GM18519 (cell line): ENCODE measurements around the gene INPP5B.
"Not testable (repeated sequence)": the region's sequence is repeated elsewhere in the genome, so short reads cannot be mapped to it uniquely, and the experiment has no call there.

ENCODE experiments used
- ATAC-seq: cut with Tn5 transposase; IDR thresholded peaks from one replicate; pipeline ENCODE4 v1.9.1; 2021; ENCODE audit warnings: mild to moderate bottlenecking, moderate library complexity; ENCODE audit not compliant: unreplicated experiment, low FRiP score

INPP5B gene

DNA sequence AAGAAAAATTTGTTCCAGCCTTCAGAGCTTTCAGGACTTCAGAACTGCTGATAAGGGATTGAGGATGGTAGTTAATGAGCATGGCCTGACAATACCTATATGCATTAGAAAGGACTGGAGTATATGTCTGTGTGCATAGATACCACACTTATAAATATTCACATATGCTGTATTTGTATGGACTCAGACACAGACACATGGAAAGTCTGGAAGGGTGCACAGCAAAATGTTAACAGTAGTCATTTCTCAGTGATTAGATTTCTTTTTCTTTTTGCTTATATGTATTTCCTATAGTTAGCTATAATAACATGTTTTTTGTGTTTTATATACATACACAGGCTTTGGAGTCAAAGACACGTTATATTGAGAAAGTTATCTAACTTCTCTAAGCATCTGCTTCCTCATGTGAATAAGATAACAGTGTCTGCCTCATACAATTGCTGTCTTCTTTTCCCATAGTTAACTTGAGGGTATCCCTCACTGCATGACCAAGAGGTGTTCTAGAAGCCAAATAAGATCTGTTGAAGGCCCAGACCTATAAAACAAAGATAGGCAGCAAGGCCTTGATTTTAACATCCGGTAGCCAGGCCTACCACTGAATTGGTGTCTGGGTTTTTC, 31.3 kb downstream of the INPP5B start:
- no peak for ATAC-seq

- no peak for ATAC-seq
Observed at GRCh38 chr1:37914719-37915475, 32.0 kb downstream of the INPP5B start.

- ATAC-seq = not testable (repeated sequence)
Observed at GRCh38 chr1:37911478-37911877, 35.4 kb downstream of the INPP5B start.

DNA sequence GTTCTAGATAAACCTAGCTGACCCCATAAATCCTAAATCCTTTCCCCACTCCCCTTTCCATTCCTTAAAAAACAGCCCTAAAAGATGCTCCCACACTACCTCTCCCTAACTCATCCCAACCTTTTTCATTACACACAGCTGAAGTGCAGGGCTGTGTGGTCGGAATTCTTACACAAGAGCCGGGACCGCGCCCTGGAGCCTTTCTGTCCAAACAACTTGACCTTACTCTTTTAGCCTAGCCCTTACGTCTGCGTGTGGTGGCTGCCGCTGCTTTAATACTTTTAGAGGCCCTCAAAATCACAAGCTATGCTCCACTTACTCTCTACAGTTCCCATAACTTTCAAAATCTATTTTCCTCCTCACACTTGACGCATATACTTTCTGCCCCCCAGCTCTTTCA, 36.0 kb downstream of the INPP5B start:
- ATAC-seq = not testable (repeated sequence)

DNA sequence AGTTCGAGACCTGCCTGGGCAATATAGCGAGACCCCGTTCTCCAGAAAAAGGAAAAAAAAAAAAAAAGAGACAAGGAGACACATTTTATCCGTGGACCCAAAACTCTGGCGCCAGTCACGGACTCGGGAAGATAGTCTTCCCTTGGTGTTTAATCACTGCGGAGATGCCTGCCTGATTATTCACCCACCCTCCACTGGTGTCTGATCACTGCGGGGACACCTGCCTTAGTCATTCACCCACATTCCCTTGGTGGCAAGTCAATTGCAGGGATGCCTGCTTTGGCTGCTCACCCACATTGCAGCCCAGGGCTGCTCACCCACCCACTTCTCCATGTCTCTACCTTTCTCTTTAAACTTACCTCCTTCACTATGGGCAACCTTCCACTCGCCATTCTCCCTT, 38.3 kb downstream of the INPP5B start:
- not testable (repeated sequence) for ATAC-seq

GRCh38 chr1:37907416-37908125, 39.3 kb downstream of the INPP5B start:
- ATAC-seq = not testable (repeated sequence)

GRCh38 chr1:37906591-37906990, 40.3 kb downstream of the INPP5B start:
- not testable (repeated sequence) for ATAC-seq

DNA sequence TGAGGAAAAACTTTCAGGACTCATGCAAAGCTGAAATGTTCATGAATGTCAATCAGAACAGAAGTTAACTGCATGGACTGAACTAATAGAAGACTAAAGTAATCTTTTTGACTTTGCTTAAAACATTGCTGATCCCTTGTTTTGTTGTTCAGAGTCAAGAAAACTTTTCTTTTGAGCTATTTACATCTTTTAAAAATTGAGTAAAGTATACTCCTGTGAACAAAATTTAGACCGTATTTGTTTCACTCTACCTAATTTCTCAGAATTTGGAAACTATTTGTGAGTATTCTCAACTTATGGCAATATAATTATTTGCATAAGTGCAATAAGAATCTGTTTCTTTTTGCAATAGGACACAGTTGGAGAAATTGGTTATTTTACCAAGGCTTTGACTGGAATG, 41.1 kb downstream of the INPP5B start:
- ATAC-seq = no peak

DNA sequence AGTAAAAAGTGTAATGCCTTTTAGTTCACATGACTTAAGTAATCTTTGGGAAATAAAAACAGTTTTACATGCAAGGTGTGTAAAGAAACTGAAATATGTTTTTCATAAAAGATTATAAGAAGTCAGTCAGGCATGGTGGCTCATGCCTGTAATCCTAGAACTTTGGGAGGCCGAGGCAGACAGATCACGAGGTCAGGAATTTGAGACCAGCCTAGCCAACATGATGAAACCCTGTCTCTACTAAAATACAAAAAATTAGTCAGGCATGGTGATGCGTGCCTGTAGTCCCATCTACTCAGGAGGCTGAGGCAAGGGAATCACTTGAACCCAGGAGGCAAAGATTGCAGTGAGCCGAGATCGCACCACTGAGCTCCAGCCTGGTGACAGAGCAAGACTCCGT, 42.9 kb downstream of the INPP5B start:
- ATAC-seq = not testable (repeated sequence)

DNA sequence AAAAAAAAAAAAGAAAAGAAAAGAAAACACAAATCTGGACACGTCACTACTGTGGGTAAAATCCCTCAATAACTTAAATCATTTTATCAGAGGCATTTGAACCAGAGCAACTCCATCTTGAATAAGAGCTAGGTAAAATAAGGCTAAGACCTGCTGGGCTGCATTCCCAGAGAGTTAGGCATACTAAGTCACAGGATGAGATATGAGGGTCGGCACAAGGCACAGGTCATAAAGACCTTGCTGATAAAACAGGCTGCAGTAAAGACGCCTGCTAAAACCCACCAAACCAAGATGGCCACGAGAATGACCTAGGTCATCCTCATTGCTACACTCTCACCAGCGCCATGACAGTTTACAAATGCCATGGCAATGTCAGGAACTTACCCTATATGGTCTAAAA, 43.9 kb downstream of the INPP5B start:
- ATAC-seq = no peak

DNA sequence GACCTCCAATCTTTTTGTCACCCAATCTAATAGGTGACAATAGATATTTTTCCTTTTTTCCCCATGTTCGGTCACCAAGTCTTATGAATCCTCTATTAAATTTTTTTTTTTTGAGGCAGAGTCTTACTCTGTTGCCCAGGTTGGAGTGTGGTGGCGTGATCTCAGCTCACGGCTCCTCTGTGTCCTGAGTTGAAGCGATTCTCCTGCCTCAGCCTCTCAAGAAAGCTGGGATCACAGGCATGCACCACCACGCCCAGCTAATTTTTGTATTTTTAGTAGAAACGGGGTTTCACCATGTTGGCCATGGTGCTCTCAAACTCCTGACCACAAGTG, 45.0 kb downstream of the INPP5B start:
- no peak for ATAC-seq

DNA sequence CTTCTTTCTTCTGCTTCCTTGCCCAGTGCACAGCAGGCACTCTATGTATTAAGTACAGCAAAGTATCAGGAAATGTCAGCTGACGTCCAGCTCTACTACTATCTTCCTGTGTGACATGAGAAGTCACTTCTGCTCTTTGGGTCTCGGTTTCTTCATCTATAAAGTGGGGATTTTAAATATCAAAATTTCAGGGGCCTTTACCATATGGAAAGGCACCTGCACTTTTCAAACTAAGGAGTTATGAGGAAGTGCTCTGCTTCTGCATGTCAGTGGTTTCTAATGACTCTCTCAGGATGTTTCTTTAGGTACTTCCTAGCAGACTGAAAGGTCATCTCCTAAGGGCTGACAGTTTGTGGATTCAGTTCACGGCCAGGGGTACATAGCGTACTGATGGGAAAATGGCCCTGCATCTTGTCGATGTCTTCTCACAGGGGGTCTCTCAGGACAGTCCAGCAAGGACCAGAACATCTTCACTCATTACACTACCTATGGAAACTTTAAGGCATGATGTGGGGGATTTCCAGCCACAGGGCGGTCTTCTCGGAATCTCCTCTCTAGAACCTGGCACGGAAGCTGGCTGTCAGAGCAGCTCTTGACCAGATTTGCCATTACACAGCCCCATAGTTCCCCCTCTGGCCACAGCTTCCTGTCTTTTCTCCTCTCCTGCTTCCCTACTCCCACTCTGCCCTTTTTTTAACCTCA, 45.5 kb downstream of the INPP5B start:
- no peak for ATAC-seq

GRCh38 chr1:37897563-37897962, 49.3 kb downstream of the INPP5B start:
- ATAC-seq = not testable (repeated sequence)

DNA sequence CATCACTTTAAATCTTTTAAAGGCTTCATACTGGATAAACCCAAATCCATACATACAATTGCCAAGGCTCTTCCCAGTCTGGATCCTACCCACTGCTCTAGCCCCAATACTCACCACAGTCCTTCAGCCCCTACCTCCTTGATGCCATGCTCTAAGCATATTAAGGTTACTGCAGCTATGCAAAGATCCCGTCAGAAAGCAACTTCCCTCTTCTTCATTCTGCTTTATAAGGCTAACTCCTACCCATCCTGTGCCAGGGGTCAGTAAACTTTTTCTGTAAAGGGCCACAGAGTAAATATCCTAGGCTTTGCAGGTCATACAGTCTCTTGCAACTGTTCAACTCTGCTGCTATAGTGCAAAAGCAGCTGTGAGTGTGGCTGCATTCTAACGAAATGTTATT, 53.2 kb downstream of the INPP5B start:
- no peak for ATAC-seq

DNA sequence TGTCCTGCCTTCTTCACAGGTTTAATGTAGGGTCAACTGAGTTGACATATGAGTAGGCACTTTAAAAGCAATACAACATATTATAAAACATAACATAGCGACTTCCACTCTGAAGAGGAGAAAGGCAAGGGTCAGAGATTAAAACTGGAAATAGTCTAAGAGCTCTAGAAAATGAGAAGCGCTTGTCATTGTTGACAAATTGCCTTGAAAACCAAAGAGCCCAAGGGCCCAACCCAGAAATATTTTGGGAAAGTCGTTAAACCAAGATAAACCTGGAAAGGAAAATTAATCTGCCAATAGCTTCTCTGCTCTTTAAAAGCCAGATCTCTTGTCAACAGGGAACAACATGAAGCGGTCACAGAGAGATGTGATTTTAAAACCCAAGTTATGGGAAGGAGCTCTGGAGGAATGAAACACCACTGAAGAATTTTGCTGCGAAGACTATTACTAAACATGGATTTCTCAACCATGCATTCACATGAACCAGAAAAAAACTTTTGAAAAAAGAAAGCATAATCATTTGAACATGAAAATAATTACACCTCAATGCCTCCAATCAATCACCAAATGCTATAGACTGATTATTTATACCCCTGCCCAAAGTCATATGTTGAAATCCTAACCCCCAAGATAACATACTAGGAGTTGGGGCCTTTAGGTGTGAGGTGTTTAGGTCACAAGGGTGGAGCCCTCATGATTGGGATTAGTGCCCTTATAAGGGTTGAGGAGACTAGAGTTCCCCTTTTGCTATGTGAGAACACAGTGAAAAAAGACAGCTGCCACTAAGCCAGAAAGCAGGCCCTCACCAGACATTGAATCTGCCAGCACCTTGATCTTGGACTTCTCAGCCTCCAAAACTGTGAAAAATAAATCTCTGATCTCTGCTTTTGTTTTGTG, 54.5 kb downstream of the INPP5B start:
- ATAC-seq = no peak

DNA sequence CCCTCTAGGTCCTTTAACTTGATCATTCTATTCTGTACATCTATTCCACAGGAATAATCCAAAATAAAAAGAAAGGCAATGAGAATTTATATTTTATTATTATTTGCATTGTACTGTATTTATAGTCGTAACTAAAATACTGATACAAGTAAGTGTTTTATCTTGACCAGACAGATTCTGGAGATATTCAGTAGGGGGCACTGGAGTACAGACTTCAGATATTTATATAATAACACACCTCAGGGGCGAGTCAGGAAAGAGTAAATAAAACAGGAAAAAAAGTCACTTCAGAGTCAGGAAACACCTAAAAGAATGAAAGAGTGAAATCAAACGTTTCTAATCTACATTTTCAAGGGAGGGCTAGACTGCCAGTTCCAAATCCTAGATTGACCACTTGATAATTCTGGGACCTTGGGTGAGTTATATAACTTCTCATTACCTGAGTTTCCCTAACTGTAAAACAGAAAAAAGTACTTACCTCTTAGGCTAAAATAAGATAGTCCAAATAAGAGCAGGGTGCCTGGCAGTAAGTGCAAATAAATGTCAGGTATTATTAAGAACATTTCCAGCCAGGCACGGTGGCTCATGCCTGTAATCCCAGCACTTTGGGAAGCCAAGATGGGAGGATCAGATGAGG, 56.4 kb downstream of the INPP5B start:
- ATAC-seq = no peak

- no peak for ATAC-seq
Observed at GRCh38 chr1:37888022-37888700, 58.7 kb downstream of the INPP5B start.

DNA sequence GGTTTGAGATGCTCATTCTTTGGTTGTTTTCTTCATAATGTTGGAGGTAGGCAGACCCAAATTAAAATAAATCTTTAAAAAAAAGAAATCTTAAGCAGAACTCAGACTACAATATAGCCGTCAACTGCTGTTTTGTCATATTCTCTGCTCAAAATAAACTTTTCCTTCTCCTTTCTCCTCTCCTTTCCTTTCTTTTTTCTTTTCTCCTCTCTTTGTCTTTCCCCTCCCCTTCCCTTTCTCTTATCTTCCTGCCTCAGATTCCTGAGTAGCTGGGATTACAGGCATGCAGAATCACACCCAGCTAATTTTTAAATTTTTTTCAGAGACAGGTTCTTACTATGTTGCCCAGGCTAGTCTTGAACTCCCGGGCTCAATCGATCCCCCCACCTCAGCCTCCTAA, 62.7 kb downstream of the INPP5B start:
- no peak for ATAC-seq

DNA sequence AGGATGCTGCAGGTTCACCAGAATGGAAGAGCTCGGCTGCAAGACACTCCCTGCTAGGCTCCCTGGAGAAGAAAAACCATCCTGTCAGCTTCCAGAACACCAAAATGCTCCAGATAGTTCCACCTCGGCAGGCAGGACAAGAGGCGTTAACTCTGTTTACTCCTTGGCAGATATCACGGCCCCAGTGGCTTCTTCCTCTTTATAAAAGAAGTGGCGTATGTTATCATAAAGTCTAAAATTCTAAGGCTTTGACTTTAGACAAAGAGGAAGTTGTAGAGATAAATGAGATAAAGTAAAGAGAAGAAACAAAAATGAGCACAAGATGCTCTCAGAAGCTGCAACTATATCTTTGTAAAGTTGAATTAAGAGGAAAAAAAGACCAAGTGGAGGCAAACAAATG, 63.2 kb downstream of the INPP5B start:
- ATAC-seq = no peak
